ENCODE data around the gene SRGAP2C.
"Not testable (repeated sequence)": the region's sequence is repeated elsewhere in the genome, so short reads cannot be mapped to it uniquely, and the experiment has no call there.

DNA sequence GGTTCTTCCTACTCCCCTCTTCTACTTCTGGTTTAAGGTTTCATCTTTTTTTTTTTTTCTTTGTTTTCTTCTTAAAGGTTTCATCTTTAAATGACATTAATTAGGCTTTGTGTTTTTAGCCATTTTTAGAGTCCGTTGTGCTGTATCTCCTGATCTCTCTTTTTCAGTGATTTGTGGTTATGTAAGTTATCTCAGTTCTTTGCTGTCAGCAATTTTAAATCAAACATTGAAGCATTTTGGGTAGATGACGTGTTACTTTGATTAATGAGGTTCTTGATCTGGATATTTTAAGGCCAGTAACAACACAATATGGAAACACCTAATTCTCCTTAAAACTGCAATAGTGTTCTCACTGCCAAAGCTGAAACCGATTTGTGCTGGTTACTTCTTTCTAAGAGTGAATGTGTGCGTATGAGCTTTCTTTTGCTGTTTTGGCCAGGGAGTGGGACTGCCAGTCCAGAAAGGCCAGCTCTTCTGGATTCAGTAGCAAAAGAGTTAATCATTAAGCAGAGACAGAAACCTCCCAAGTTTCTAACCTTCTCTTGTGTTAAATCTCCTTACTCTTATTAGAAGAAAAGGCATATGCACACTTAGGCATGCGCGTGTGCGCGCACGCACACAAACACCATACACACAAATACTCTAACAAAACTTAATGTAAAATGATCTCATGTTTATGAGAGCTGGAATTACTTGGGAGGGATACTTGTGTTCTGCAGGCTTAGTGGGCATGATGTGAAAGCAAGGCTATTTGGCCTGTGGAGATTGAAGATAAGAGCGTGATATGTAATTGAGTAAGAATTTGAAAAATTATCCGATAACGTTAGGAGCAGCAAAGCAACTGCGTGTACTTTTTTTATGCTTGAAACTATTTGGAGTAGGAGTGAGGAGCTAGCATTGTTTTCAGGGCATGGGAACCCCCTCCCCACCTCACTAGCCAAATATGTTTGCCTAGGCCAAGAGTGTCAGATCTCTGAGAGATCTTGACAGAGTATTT is 16.5 kb downstream of the SRGAP2C start:
- TF ChIP-seq, protein P1, sequence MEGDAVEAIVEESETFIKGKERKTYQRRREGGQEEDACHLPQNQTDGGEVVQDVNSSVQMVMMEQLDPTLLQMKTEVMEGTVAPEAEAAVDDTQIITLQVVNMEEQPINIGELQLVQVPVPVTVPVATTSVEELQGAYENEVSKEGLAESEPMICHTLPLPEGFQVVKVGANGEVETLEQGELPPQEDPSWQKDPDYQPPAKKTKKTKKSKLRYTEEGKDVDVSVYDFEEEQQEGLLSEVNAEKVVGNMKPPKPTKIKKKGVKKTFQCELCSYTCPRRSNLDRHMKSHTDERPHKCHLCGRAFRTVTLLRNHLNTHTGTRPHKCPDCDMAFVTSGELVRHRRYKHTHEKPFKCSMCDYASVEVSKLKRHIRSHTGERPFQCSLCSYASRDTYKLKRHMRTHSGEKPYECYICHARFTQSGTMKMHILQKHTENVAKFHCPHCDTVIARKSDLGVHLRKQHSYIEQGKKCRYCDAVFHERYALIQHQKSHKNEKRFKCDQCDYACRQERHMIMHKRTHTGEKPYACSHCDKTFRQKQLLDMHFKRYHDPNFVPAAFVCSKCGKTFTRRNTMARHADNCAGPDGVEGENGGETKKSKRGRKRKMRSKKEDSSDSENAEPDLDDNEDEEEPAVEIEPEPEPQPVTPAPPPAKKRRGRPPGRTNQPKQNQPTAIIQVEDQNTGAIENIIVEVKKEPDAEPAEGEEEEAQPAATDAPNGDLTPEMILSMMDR (IDR thresholded peaks at IDR 0.05; ENCODE audit: insufficient read depth, low read length, poor library complexity, severe bottlenecking): not testable (repeated sequence)
- not testable (repeated sequence) for TF ChIP-seq EZH2phosphoT487 (conservative IDR thresholded peaks at IDR 0.05; ENCODE audit: low read length)

Measured in SU-DHL-6 (cell line).